DOHH2 (cell line): ENCODE results near the gene C1QTNF2.

ENCODE experiments used
- H3F3A ChIP-seq: fragments of 200-600 bp; sonication (generic), shearing (Covaris generic); 2 replicates; pipeline ENCODE4 v1.6.0; 2016; ENCODE audit warnings: antibody characterized with exemption, mild to moderate bottlenecking; ENCODE audit not compliant: control insufficient read depth, insufficient read depth
- H3K27ac ChIP-seq: fragments of 200-600 bp; sonication (generic); 2 replicates; pipeline ENCODE4 v1.5.1; 2014; ENCODE audit warnings: low read depth, mild to moderate bottlenecking, low read length, moderate library complexity
- H3K27me3 ChIP-seq: fragments of 200-600 bp; sonication (generic); 2 replicates; pipeline ENCODE4 v1.6.1; 2014; ENCODE audit warnings: mild to moderate bottlenecking, low read length, mixed read lengths; ENCODE audit not compliant: control insufficient read depth
- H3K36me3 ChIP-seq: fragments of 200-600 bp; sonication (generic); 2 replicates; pipeline ENCODE4 v1.6.1; 2014; ENCODE audit warnings: mild to moderate bottlenecking, low read length, moderate library complexity, mixed read lengths; ENCODE audit not compliant: control insufficient read depth
- H3K4me1 ChIP-seq: fragments of 200-600 bp; sonication (generic); 2 replicates; pipeline ENCODE4 v1.6.1; 2014; ENCODE audit warnings: mild to moderate bottlenecking, low read length, mixed read lengths; ENCODE audit not compliant: control insufficient read depth
- H3K4me2 ChIP-seq: fragments of 200-600 bp; sonication (generic); 2 replicates; pipeline ENCODE4 v1.6.0; 2014; ENCODE audit warnings: mild to moderate bottlenecking, low read length, moderate library complexity
- H3K4me3 ChIP-seq: fragments of 200-600 bp; sonication (generic); 2 replicates; pipeline ENCODE4 v1.5.1; 2014; ENCODE audit warnings: mild to moderate bottlenecking, low read length, mixed read lengths
- H3K79me2 ChIP-seq: fragments of 200-600 bp; sonication (generic); 2 replicates; pipeline ENCODE4 v1.6.1; 2014; ENCODE audit warnings: mild to moderate bottlenecking, low read length, mixed read lengths; ENCODE audit not compliant: control insufficient read depth
- H3K9me2 ChIP-seq: fragments of 200-600 bp; sonication (generic); replicated peaks from 2 replicates; pipeline ENCODE4 v1.6.1; 2014; ENCODE audit warnings: mild to moderate bottlenecking, low read length, mixed read lengths; ENCODE audit not compliant: control insufficient read depth
- H3K9me3 ChIP-seq: fragments of 200-600 bp; sonication (generic); 2 replicates; pipeline ENCODE4 v1.6.1; 2014; ENCODE audit warnings: antibody characterized with exemption, low read length, mixed read lengths; ENCODE audit not compliant: control insufficient read depth, insufficient read depth
- H4K20me1 ChIP-seq: fragments of 200-600 bp; sonication (generic); 2 replicates; pipeline ENCODE4 v1.6.0; 2014; ENCODE audit warnings: low read depth, mild to moderate bottlenecking, antibody characterized with exemption, low read length, moderate library complexity; ENCODE audit not compliant: control insufficient read depth, insufficient read depth
- EZH2phosphoT487 ChIP-seq: fragments of 200-600 bp; sonication (generic); IDR thresholded peaks from 2 replicates; pipeline ENCODE4 v1.6.1; 2017; ENCODE audit warnings: borderline replicate concordance, mild to moderate bottlenecking, antibody characterized with exemption, low read length, moderate library complexity, mixed read lengths
- TF ChIP-seq, protein P1 (sequence below): fragments of 200-600 bp; sonication (generic); IDR thresholded peaks from one replicate; pipeline ENCODE4 v1.5.1; 2014; ENCODE audit warnings: antibody characterized with exemption, mild to moderate bottlenecking, low read depth, low read length; ENCODE audit not compliant: poor library complexity, severe bottlenecking

C1QTNF2 gene

DNA sequence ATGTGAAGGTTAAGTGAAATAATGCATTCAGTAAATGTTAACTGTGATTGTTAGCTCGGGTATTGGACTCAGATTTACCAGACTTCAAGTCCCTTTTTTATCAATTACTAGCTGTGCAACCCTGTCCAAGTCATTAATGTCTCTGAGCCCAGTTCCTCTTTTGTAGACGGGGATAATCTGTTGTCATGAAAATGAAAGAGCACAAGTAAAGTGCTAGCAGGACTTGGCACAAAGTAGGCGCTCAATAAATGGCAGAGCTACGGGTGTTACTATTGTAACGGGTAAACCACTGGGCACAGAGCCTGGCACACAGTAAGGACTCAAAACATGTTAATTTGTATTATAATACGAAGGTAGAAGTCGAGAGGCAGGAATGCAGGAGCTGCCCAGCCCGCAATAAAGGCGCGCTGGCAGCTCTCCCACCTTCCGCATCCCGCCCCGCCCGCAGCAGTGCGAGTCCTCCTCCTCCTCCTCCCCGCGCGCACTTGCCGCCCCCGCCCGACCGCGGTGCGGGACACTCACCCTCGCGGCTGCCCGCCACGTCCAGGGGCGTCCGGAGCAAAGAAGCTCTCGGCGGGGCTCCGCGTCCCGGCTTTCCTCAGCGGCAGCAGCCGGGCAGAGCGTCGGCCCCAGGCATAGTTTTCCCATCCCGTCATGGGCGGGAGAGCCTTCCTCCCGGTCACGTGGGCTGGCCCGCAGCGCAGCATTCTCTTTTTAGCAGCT is at the start of gene C1QTNF2:
Gene C1QTNF2, minus strand, starts transcription at position 637 of the 723 bp plus-strand sequence. CDS start 15,615 bp downstream, outside the sequence.
- H3K27me3 ChIP-seq: peaks cover 20% of the 10 kb centered on the region
- peak within 1 kb of the TSS; percentile 40 for H3K4me2 ChIP-seq
- TF ChIP-seq EZH2phosphoT487: no peak
- TF ChIP-seq, protein P1, sequence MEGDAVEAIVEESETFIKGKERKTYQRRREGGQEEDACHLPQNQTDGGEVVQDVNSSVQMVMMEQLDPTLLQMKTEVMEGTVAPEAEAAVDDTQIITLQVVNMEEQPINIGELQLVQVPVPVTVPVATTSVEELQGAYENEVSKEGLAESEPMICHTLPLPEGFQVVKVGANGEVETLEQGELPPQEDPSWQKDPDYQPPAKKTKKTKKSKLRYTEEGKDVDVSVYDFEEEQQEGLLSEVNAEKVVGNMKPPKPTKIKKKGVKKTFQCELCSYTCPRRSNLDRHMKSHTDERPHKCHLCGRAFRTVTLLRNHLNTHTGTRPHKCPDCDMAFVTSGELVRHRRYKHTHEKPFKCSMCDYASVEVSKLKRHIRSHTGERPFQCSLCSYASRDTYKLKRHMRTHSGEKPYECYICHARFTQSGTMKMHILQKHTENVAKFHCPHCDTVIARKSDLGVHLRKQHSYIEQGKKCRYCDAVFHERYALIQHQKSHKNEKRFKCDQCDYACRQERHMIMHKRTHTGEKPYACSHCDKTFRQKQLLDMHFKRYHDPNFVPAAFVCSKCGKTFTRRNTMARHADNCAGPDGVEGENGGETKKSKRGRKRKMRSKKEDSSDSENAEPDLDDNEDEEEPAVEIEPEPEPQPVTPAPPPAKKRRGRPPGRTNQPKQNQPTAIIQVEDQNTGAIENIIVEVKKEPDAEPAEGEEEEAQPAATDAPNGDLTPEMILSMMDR: no peak
- no peaks in the 10 kb centered on the region for H3K79me2 ChIP-seq
- H3F3A ChIP-seq: no peaks in the 10 kb centered on the region
- no peak within 1 kb of the TSS for H3K27ac ChIP-seq
- H4K20me1 ChIP-seq: no peaks in the 10 kb centered on the region
- no peaks in the 10 kb centered on the region for H3K36me3 ChIP-seq
- no peaks in the 10 kb centered on the region for H3K9me2 ChIP-seq
- H3K4me1 ChIP-seq: peaks cover 5% of the 10 kb centered on the region; the same call in 1 of the 2 replicates
- H3K9me3 ChIP-seq: no peaks in the 10 kb centered on the region
- H3K4me3 ChIP-seq: peak within 1 kb of the TSS; percentile 39; the same call in 1 of the 2 replicates

GRCh38 chr5:160420331-160420610 is 49.8 kb upstream of the C1QTNF2 start:
- Histone ChIP-seq H4K20me1 (no peaks in the 10 kb centered on the region), H3F3A (peaks cover 26% of the 10 kb centered on the region), H3K4me2 (peak overlapping the region; percentile 77), H3K27me3 (no peaks in the 10 kb centered on the region), H3K9me2 (no peaks in the 10 kb centered on the region), H3K27ac (peak overlapping the region; percentile 95), H3K4me1 (peaks cover 72% of the 10 kb centered on the region), H3K79me2 (peaks cover 83% of the 10 kb centered on the region), H3K36me3 (peaks cover 46% of the 10 kb centered on the region), H3K9me3 (no peaks in the 10 kb centered on the region), H3K4me3 (peak overlapping the region; percentile 93)
- TF ChIP-seq, protein P1: no peak
- TF ChIP-seq EZH2phosphoT487: no peak

- no peaks in the 10 kb centered on the region for H3K9me2 ChIP-seq
- H3F3A ChIP-seq: peaks cover 22% of the 10 kb centered on the region
- H4K20me1 ChIP-seq: no peaks in the 10 kb centered on the region
- peak overlapping the region; percentile 77 for H3K4me2 ChIP-seq
- TF ChIP-seq EZH2phosphoT487: no peak
- TF ChIP-seq, protein P1: no peak
- peaks cover 72% of the 10 kb centered on the region for H3K4me1 ChIP-seq
- peaks cover 46% of the 10 kb centered on the region for H3K36me3 ChIP-seq
- no peaks in the 10 kb centered on the region for H3K9me3 ChIP-seq
- peaks cover 82% of the 10 kb centered on the region for H3K79me2 ChIP-seq
- H3K27ac ChIP-seq: peak overlapping the region; percentile 95
- H3K27me3 ChIP-seq: no peaks in the 10 kb centered on the region
- peak overlapping the region; percentile 93 for H3K4me3 ChIP-seq
Observed at GRCh38 chr5:160419458-160420330, 49.3 kb upstream of the C1QTNF2 start.
